SJSA1 (cell line): ENCODE results near the gene CDX2. TPM values are rescaled to one million over a fixed set of nuclear protein-coding genes. Genes with fewer than 3 reads are reported as not detected.

Experiments
- DNase-seq, 2 experiments: peaks; one replicate each; pipeline ENCODE4 v3.0.0-alpha.2; 2015 to 2020; ENCODE audit warnings: low spot score in 2 of 2, low read depth in 1 of 2
- H3K27ac ChIP-seq: fragments of 250-450 bp; sonication (Bioruptor Pico); 2 replicates; pipeline ENCODE4 v1.5.1; 2020; ENCODE audit warnings: mild to moderate bottlenecking, moderate library complexity
- H3K27me3 ChIP-seq: fragments of 250-450 bp; sonication (Bioruptor Pico); replicated peaks from 2 replicates; pipeline ENCODE4 v1.5.1; 2020; ENCODE audit warnings: mild to moderate bottlenecking, moderate library complexity
- H3K36me3 ChIP-seq: fragments of 250-450 bp; sonication (Bioruptor Pico); 2 replicates; pipeline ENCODE4 v1.5.1; 2020; ENCODE audit warnings: mild to moderate bottlenecking
- H3K4me1 ChIP-seq: fragments of 250-450 bp; sonication (Bioruptor Pico); replicated peaks from 2 replicates; pipeline ENCODE4 v1.6.1; 2021; ENCODE audit warnings: mild to moderate bottlenecking
- H3K4me3 ChIP-seq: fragments of 250-450 bp; sonication (Bioruptor Pico); 2 replicates; pipeline ENCODE4 v1.5.1; 2020; ENCODE audit warnings: mild to moderate bottlenecking
- H3K9me3 ChIP-seq: fragments of 250-450 bp; sonication (Bioruptor Pico); replicated peaks from 2 replicates; pipeline ENCODE4 v1.5.1; 2020; ENCODE audit warnings: mild to moderate bottlenecking
- total RNA-seq: library from RNA; depleted of rRNA; stranded (reverse); fragments of >200 nt; shearing (Covaris generic); gene quantifications from 2 replicates; pipeline ENCODE4 v1.2.3, GENCODE V29; 2014

The CDX2 gene
- total RNA-seq, 1 experiment from 2014 or later = not detected

DNA sequence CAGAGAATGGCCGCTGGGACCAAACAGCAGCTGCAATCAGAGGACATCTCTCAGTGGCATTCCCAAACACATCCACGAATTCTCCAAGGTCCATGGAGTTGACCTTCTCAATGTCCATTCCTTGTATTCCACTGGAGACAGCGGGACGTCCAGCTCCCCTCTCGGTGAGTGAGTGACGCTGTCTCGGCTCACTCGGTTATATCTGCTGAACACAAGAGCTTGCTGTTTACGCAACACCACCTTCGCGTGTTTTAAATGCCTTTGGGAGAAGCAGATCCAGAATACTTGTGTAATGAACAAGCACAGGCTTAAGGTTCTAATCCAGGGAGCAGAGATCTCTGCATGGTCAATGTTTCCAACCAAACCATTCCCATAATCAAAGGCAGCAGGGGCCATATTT lies 19.4 kb upstream of the CDX2 start, which contains the start of gene URAD:
TSS of gene URAD (minus strand) at position 174 of the 400 bp plus-strand sequence. CDS start at position 118, 56 bp downstream.
- Histone ChIP-seq H3K36me3 (no peaks in the 10 kb centered on the region), H3K4me1 (no peaks in the 10 kb centered on the region), H3K4me3 (no peak within 1 kb of the TSS), H3K27ac (no peak within 1 kb of the TSS), H3K27me3 (0 out of 2 replicates have a peak, but pooled peaks cover 5% of the 10 kb centered on the region), H3K9me3 (no peaks in the 10 kb centered on the region)
- DNase-seq = no peak

DNA sequence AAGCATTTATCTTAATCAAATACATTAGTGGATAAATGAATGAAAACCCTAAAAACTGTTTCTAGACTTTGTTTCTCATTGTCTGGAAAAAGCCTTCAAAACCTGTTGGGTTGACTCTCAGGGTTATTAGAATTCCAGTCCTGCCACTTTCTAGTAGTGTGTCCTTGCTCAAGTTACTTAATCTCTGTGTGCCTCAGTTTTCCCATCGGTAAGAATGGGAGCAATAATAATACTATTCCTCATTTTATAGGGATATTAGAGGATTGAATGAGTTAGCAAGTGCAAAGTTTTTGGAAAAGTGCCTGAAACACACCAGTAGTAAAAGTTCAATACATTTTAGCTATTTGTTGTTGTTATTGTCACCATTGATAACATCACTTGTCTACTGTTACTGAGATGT lies 16.5 kb upstream of the CDX2 start:
- Histone ChIP-seq H3K4me3 (no peak overlapping the region), H3K4me1 (no peaks in the 10 kb centered on the region), H3K9me3 (no peaks in the 10 kb centered on the region), H3K27me3 (peaks cover 20% of the 10 kb centered on the region), H3K36me3 (no peaks in the 10 kb centered on the region), H3K27ac (no peak overlapping the region)
- no peak for DNase-seq

DNA sequence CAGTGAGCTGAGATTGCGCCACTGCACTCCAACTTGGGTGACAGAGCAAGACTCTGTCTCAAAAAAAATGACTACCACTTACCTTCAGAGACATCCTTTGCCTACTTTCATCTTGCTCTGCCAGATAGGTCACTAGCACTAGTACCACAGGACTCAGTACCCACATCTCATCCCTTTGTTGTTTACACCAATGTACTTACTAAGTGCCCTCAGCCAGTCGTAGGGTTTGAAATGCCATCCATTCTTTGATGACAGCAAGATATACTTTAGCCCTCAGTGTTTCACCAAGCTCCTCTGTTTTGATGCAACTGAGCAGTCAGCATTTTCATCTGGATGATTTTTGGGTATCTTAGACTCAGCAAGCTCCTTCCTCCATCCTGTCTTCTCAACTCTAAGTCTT lies 13.2 kb upstream of the CDX2 start:
- H3K36me3 ChIP-seq = no peaks in the 10 kb centered on the region
- DNase-seq = no peak
- peaks cover 52% of the 10 kb centered on the region for H3K27me3 ChIP-seq
- H3K4me3 ChIP-seq = no peak overlapping the region
- H3K9me3 ChIP-seq = no peaks in the 10 kb centered on the region
- no peak overlapping the region for H3K27ac ChIP-seq
- no peaks in the 10 kb centered on the region for H3K4me1 ChIP-seq

DNA sequence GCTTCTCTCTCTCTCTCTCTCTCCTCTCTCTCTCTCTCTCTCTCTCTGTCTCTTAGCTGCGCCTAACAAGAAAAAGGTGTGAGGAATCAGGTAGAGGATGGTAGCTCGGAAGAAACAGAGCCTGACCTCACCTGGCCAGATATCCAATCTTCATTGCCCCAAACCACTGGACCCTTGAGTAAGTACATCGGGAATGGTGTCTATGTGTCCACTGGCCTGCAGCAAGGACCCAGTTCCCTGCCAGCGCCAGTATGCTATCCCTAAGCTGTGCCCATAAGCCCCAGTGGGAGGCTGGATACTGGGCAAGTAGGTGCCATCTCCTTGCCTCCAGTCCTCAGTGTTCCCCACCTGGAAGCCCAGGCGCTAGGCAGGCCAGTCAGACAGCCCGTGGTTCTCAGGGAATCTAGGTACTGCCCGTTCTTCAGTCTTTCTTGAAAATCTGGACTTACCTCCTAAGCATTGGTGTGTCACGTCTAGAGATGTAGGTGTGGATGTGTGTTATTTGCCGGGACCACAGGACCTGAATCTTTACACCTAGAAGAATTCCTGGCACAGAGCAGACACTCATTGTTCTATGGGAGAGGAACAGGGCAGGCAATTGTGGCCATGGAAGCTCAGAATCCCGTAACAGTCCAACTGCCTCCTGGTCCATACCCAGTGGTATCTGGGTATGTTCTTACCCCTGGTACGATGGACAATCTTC lies 12.0 kb upstream of the CDX2 start:
- Histone ChIP-seq H3K9me3 (no peaks in the 10 kb centered on the region), H3K27ac (no peak overlapping the region), H3K4me3 (no peak overlapping the region), H3K27me3 (peaks cover 60% of the 10 kb centered on the region), H3K36me3 (no peaks in the 10 kb centered on the region), H3K4me1 (no peaks in the 10 kb centered on the region)
- DNase-seq = no peak

DNA sequence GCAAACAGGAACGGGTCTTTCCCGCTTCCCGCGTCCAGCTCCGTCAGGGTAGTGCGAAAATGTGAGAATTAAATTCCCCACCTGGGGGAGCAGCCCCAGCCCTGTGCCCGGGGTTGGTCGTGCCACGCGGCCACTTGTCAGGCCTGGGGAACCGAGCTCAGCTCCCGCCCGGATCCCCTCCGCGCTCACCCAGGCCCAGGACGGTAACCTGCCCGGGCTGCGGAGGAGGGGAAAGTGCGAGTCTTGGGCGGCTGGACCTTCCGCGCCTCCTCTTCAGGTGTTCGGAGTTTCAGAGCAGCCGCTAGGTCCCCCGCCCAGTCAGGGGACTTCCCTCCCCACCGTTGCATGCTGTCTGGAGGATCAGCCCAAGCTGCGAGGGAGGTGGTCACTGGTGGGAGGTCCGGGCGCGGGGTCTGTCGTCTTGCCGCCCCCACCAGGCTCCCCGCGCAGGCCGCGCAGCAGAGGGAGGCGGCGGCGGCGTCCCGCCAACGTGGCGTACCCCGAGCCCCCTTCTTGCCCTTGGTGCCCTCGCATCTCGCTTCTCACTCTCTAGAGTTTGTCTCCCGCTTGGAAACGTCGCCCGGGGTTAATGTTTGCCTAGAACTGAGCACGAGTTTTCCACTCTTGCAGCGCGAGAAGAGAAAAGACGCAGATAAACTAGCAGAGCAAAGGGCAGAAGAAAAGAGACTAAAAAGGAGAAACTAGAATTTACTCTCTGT lies 11.3 kb upstream of the CDX2 start:
- Histone ChIP-seq H3K27me3 (peaks cover 66% of the 10 kb centered on the region), H3K4me1 (no peaks in the 10 kb centered on the region), H3K27ac (no peak overlapping the region), H3K36me3 (no peaks in the 10 kb centered on the region), H3K4me3 (no peak overlapping the region), H3K9me3 (no peaks in the 10 kb centered on the region)
- DNase-seq = no peak

DNA sequence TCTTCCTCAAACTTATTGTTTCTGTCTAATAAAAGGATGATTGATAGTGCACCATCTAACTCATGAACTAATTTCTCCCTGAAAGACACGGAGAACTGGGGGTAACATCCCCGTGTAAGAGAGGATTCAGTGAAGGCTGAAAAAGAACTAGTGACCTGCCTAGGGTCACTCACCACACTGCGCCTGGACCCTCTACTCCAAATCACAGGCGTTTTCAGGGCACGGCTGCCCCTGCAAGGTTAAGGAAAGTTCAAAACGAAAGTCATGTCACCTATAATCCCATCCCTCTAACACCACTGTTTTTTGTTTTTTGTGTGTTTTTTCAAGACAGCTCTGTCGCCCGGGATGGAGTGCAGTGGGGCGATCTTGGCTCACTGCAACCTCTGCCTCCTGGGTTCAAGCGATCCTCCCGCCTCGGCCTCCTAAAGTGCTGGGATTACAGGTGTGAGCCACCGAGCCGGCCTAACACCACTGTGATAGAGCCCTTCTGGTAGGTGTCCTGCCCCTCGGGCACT lies 10.7 kb upstream of the CDX2 start:
- peaks cover 72% of the 10 kb centered on the region for H3K27me3 ChIP-seq
- no peaks in the 10 kb centered on the region for H3K9me3 ChIP-seq
- H3K36me3 ChIP-seq = no peaks in the 10 kb centered on the region
- H3K27ac ChIP-seq = no peak overlapping the region
- no peak overlapping the region for H3K4me3 ChIP-seq
- H3K4me1 ChIP-seq = no peaks in the 10 kb centered on the region
- DNase-seq = no peak

DNA sequence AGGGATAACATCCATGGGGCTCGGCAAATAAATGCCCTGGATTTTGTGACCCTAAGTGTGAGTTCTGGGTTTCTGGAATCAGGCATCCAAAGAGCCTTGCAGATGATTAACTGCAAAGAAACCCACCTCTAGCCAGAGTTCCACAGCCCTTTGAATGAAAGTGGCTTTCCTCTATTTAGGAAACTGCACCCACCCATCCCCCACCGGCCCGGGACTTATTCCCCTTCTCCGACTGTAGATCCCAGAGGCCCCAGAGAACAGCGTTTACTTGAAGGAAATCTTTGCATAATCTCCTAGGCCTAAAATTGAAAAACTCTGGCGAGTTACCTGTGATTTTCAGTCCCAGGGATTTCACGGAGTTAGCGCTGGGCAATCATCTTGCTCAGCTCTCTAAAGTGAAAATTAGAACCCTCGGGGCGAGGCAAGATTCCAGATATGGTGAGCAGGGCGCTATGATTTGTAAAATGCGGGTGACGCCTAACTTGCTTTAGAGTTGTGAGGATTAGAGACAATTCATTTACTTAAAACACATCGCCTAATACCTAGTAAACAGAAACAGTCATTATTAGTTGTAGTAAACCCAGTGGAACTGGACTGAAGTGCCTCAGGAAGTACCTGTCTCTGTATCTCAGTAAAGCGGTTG lies 10.0 kb upstream of the CDX2 start:
- no peaks in the 10 kb centered on the region for H3K36me3 ChIP-seq
- no peaks in the 10 kb centered on the region for H3K9me3 ChIP-seq
- no peak overlapping the region for H3K27ac ChIP-seq
- peaks cover 79% of the 10 kb centered on the region for H3K27me3 ChIP-seq
- H3K4me3 ChIP-seq = no peak overlapping the region
- DNase-seq = no peak
- no peaks in the 10 kb centered on the region for H3K4me1 ChIP-seq

DNA sequence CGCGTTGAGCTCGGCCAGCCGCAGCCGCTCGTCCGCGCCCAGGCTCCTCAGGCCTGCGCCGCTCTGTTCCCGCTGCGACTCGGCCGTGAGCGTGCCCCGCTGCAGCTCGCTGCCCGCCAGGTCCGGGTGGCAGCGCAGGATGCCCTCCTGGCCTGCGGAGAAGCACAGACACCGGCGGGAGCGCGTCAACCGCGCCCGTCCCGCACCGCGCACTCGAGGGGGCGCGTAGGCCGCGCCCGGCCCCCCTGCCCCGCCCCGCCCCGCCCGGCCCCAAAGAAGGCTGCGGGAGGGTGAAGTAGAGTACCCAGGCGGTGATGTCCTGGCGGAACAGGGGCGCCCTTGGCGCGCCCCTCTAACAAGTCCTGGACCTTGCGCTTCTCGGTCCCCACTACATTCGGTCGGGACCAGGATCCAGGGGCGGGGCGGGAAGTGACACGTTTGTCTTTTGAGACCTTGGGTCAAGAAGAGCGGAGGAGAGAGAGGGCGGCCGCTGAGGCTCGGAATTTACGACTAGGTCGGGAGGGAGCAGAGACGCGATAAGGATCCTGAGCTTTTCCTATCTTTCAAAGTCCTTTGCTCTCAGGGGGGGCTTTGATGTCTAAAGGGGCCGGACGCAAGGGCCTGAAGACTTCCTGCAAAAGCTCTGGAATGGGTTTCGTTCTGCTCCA lies 9.3 kb upstream of the CDX2 start:
- Histone ChIP-seq H3K4me1 (no peaks in the 10 kb centered on the region), H3K4me3 (no peak overlapping the region), H3K27ac (no peak overlapping the region), H3K27me3 (peaks cover 79% of the 10 kb centered on the region), H3K9me3 (no peaks in the 10 kb centered on the region), H3K36me3 (no peaks in the 10 kb centered on the region)
- DNase-seq = no peak

DNA sequence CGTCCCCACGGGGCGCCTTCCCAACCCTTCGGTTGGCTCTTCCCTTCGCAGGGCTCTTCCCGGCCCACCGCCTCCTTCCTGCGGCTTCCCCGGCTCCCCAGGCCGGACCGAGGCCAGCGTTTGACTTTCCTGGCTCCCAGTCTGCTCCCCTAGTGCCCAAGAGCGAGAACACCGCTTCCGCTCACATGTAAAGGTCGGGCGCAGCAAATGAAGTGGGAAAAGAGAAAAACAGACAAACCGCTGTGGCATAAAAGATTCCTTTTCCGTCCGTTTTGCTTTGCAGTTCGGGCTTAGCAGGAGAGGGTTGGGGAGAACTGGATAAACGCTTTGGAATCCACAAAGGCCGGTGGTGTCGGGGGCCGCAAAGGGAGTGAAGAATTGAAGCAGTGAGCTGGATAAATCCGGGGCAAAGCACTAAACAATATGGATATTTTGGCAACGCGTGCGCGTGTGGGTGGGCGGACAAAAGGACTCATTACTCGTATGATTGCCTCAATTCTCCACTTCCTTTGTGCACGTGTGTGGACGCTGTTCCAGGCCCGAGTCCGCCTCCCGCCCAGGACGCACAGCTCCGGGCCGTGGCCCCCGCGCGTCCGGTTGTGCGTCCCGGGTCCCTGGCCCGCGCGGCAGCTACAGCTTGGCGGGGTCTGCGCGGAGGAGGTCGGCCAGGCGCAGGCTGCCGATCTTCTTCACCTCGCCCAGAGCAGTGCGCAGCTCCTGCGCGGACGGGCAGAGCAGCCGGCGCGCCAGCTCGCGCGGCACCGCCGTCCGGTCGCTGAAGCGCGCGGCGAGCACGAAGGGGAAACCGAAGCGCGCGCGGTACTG lies 8.6 kb upstream of the CDX2 start:
- H3K27me3 ChIP-seq = peaks cover 79% of the 10 kb centered on the region
- H3K9me3 ChIP-seq = no peaks in the 10 kb centered on the region

DNA sequence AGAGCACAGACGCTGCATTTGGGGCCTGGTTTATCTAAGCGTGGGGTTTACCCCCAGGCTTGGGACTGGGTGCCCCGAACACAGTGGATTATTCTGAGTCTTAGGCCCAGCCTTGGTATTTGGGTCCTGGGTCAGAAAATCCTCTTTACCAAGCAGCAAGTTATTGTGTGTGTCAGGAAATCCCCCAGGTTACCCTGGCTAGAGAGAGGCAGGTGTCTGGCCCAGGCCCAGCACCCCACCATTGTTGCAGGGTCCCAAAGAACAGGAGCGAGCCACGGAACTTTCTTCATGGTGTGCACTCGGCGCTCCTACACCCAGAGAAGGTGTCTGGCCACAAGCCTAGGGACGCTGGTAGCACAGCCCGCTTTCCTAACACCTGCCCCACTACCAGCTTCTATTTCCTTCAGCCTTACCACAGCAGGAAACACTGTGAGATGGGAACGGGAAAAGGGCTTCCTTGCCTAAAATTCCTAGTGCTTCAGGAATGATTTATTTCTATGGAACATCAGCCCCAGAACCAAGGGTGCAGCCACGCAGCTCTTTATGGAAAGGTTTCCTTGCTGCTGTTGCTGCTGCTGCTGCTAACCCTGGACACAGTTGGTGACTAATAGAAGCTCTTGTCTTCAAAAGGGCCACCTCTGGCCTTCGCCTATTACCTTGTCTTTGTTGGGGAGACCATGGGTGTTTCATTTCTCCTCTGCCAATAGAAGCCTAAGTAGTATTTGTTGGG lies 7.4 kb upstream of the CDX2 start:
- Histone ChIP-seq H3K27me3 (peaks cover 74% of the 10 kb centered on the region), H3K36me3 (no peaks in the 10 kb centered on the region), H3K9me3 (no peaks in the 10 kb centered on the region), H3K4me3 (no peak overlapping the region), H3K27ac (no peak overlapping the region), H3K4me1 (no peaks in the 10 kb centered on the region)
- DNase-seq = no peak

More for the DNA sequence above, 8.6 kb upstream of the CDX2 start:
- Histone ChIP-seq H3K36me3 (no peaks in the 10 kb centered on the region), H3K27ac (no peak overlapping the region), H3K4me1 (no peaks in the 10 kb centered on the region), H3K4me3 (no peak overlapping the region)
- no peak for DNase-seq

DNA sequence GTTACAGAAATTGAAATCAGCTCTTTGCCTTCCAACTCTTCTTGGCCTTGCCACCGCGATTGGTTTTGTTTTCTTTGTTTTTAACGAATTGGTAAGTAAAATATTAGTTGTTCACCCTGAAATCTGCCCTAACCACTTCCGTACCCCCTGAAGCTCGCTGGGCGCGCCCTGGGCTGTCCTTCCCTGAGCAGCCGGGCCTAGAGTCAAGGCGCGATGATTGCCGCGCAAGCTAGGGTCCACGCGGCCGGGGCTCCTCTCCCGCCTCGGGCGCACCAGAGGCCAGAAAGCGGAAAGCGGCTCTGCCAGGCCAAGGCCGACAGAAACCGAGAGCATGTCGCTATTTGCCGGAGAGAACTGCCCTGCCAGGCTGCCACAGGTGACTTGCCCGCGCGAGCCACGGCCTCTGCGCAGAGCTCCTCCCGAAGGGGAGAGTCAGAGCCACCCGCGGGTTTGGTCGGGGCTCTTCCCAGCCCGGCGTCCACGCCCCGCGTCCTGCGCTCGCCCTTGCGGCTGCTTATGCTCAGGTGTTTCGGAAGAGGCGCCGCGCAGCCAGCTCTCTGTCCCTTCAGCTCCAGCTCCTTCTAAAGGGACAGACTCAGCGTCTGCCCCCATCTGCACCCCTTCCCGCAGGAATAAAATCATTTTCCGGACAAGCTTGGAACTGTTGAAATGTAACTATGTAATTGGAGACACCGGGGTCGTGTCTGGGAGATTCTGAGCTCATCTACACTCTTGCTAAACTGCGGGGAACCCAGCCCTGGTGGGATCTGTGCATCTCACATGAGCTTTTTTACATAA lies 6.6 kb upstream of the CDX2 start:
- no peak for DNase-seq
- peaks cover 66% of the 10 kb centered on the region for H3K27me3 ChIP-seq
- H3K36me3 ChIP-seq = no peaks in the 10 kb centered on the region
- no peak overlapping the region for H3K27ac ChIP-seq
- H3K4me3 ChIP-seq = no peak overlapping the region
- H3K4me1 ChIP-seq = no peaks in the 10 kb centered on the region
- H3K9me3 ChIP-seq = no peaks in the 10 kb centered on the region
